ENCODE measurements around the gene VPREB3. TPM values are rescaled to one million over a fixed set of nuclear protein-coding genes. Genes with fewer than 3 reads are reported as not detected.

VPREB3 gene
- total and polyA plus RNA-seq, 7 donors: 2.4 to 65.9 TPM; not detected in 5

GRCh38 chr22:23777776-23778576 lies 23.8 kb upstream of the VPREB3 start:
- TF ChIP-seq POLR2AphosphoS5 (IDR thresholded peaks at IDR 0.05) (peak in 1 of 4 donors; percentile 7), CTCF (IDR thresholded peaks at IDR 0.05) (no peak), EP300 (IDR thresholded peaks at IDR 0.05) (no peak), POLR2A (IDR thresholded peaks at IDR 0.05) (no peak)
- intact Hi-C loops (cut with DNase I): no loop called here
- no peaks in the 10 kb centered on the region for H3K9me3 ChIP-seq
- peak; percentile 84 for DNase-seq
- no peak overlapping the region for H3K4me3 ChIP-seq
- H3K27ac ChIP-seq: peak overlapping the region; percentile 42 to 76 (median 71)
- 80 to 86% methylated on average over 11 of the region's 11 CpGs for WGBS, 2 donors
- H3K36me3 ChIP-seq: no peaks in the 10 kb centered on the region
- H3K27me3 ChIP-seq: no peaks in the 10 kb centered on the region
- H3K4me1 ChIP-seq: peaks cover 0 to 38% (median 34%) of the 10 kb centered on the region in 4 donors

DNA sequence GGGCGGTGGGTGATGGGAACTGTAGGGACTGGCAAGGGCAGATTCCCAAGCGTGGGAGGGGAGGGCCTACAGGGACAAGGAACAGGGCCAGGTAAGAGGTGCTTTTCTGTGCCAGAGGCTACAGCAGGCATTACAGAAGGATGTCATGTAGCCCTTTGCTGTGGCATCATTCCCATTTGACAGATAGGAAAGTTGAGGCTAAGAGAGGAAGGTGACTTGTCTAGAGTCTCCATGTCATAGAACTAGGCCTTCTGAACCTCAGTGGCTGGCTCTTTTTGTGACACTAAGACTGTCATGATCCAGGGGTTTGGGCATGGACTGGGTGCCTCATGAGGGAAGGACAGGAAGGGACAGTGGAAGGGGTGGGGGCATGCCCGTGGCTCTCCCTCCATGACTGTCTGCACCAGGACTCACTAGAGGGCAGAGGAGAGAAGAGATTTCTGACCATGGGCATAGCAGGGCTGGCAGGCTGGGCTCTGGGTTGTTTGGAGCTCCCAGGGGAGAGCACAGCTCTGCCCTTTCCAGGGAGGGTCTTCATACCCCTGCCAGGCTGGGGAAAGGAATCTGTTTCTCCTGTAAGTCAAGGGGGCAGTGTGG lies 21.7 kb upstream of the VPREB3 start:
- Histone ChIP-seq H3K36me3 (no peaks in the 10 kb centered on the region), H3K4me1 (peaks cover 0 to 56% (median 47%) of the 10 kb centered on the region in 4 donors), H3K4me3 (no peak overlapping the region), H3K9me3 (no peaks in the 10 kb centered on the region), H3K27me3 (no peaks in the 10 kb centered on the region), H3K27ac (peak overlapping the region in 3 of 4 donors; percentile 0 to 76 (median 8))
- intact Hi-C loops (cut with DNase I): no loop called here
- TF ChIP-seq EP300 (IDR thresholded peaks at IDR 0.05) (no peak), CTCF (IDR thresholded peaks at IDR 0.05) (no peak), POLR2AphosphoS5 (IDR thresholded peaks at IDR 0.05) (no peak), POLR2A (IDR thresholded peaks at IDR 0.05) (no peak)
- 72 to 81% methylated on average over 3 of the region's 3 CpGs for WGBS, 2 donors
- DNase-seq: no peak

- peak overlapping the region in 2 of 4 donors; percentile 0 to 76 for H3K27ac ChIP-seq
- intact Hi-C loops (cut with DNase I): no loop called here
Measured at GRCh38 chr22:23774922-23775436, 20.8 kb upstream of the VPREB3 start.

More at GRCh38 chr22:23774922-23775436, 20.8 kb upstream of the VPREB3 start:
- H3K9me3 ChIP-seq: no peaks in the 10 kb centered on the region
- peaks cover 0 to 59% (median 50%) of the 10 kb centered on the region in 4 donors for H3K4me1 ChIP-seq
- H3K27me3 ChIP-seq: no peaks in the 10 kb centered on the region
- DNase-seq: no peak
- no peaks in the 10 kb centered on the region for H3K36me3 ChIP-seq
- WGBS, 2 donors: 84 to 89% methylated on average over 2 of the region's 2 CpGs
- no peak overlapping the region for H3K4me3 ChIP-seq
- no peak for TF ChIP-seq POLR2AphosphoS5 (IDR thresholded peaks at IDR 0.05)
- no peak for TF ChIP-seq POLR2A (IDR thresholded peaks at IDR 0.05)
- TF ChIP-seq CTCF (IDR thresholded peaks at IDR 0.05): no peak
- TF ChIP-seq EP300 (IDR thresholded peaks at IDR 0.05): no peak

Data from sigmoid colon (tissue), 7 donors.